Smooth muscle cell (in vitro differentiated cells): Measurements from ENCODE around the gene TTC39C. TPM values are rescaled to one million over a fixed set of nuclear protein-coding genes. Genes with fewer than 3 reads are reported as not detected.

ENCODE experiments used
- DNase-seq: peaks from one replicate; lab custom pipeline; 2025; ENCODE audit not compliant: unreplicated experiment; lab: John Stamatoyannopoulos, UW
- H2AFZ ChIP-seq: fragments of 200-600 bp; sonication (generic); 2 replicates; pipeline ENCODE4 v1.6.0; 2016; ENCODE audit warnings: antibody characterized with exemption, low read depth, mild to moderate bottlenecking
- H3F3A ChIP-seq: fragments of 200-600 bp; sonication (generic); 2 replicates; pipeline ENCODE4 v1.6.0; 2017; ENCODE audit warnings: antibody characterized with exemption, low read depth
- H3K27ac ChIP-seq: fragments of 200-600 bp; sonication (generic); 2 replicates; pipeline ENCODE4 v1.5.1; 2016; ENCODE audit warnings: low read depth, mild to moderate bottlenecking
- H3K27me3 ChIP-seq: fragments of 200-600 bp; sonication (generic); 2 replicates; pipeline ENCODE4 v1.6.1; 2016; ENCODE audit warnings: low read depth, mild to moderate bottlenecking
- H3K36me3 ChIP-seq: fragments of 200-600 bp; sonication (generic); 2 replicates; pipeline ENCODE4 v1.5.1; 2016; ENCODE audit warnings: low read depth
- H3K4me1 ChIP-seq: fragments of 200-600 bp; sonication (generic); 2 replicates; pipeline ENCODE4 v1.5.1; 2016; ENCODE audit warnings: low read depth
- H3K4me2 ChIP-seq: fragments of 200-600 bp; sonication (generic); 2 replicates; pipeline ENCODE4 v1.6.0; 2016; ENCODE audit warnings: mild to moderate bottlenecking
- H3K4me3 ChIP-seq: fragments of 200-600 bp; sonication (generic); 2 replicates; pipeline ENCODE4 v1.5.1; 2016; ENCODE audit warnings: mild to moderate bottlenecking
- H3K79me2 ChIP-seq: fragments of 200-600 bp; sonication (generic); 2 replicates; pipeline ENCODE4 v1.6.0; 2016; ENCODE audit warnings: low read depth, mild to moderate bottlenecking
- H3K9ac ChIP-seq: fragments of 200-600 bp; sonication (generic); 2 replicates; pipeline ENCODE4 v1.6.0; 2016; ENCODE audit warnings: low read depth
- H3K9me3 ChIP-seq: fragments of 200-600 bp; sonication (generic); replicated peaks from 2 replicates; pipeline ENCODE4 v1.5.1; 2016; ENCODE audit warnings: low read depth
- H4K20me1 ChIP-seq: fragments of 200-600 bp; sonication (generic); 2 replicates; pipeline ENCODE4 v1.6.0; 2016; ENCODE audit warnings: low read depth
- WGBS: methylation state at CpG from one replicate; pipeline ENCODE4 v1.1.7; 2016; ENCODE audit warnings: low lambda C conversion rate; 5-methylcytosine and 5-hydroxymethylcytosine counted together
- polyA plus RNA-seq: library from polyadenylated mRNA; unstranded; fragments of >200 nt; fragmentation: Nextera tagmentation; extraction: Ambion mirVana; gene quantifications from 2 replicates; pipeline ENCODE4 v1.2.1, GENCODE V29; 2016
- total RNA-seq: library from RNA; depleted of rRNA; stranded (reverse); fragments of >200 nt; gene quantifications from 2 replicates; pipeline ENCODE4 v1.2.3, GENCODE V29; 2014
- TF ChIP-seq, protein P1 (sequence below): fragments of 200-600 bp; sonication (generic); IDR thresholded peaks from 2 replicates; pipeline ENCODE4 v1.5.1; 2017; ENCODE audit warnings: borderline replicate concordance, mild to moderate bottlenecking, antibody characterized with exemption; ENCODE audit not compliant: insufficient read depth, poor library complexity, severe bottlenecking

Gene TTC39C
- total and polyA plus RNA-seq, 2 experiments from 2014 or later, result 3.1 to 10.4 TPM

DNA sequence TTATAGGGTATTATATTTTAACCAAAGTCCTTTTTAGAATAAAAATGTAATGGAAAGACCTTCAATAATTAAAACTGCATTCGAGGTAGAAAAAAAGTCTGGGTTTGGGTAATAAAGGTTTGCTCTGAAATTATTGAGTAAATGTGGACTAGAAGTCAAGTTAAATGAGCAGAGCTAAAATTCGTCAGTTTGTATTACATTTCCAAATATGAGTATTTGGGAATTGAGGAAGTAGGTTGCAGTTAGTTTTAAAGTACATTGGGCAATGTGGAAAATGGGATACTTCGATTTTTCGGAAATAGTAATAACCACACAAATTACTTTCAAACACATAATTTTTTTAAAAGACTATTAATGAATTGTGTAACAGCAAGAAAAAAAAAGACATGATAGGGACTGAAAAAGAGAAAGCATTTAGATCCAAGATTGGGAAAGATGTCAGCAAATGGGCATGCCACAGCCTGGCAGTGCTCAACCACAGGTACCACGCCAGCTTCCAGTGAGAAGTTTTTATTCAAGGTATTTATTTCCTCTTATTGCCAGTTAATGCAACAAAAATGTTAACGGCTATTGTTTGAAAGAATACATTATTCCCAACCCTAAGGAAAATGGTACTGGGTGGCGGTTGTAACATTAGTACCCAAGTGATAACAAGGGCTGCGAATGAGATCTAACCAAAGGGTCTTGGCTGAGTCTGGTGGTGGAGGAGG lies 50.0 kb downstream of the TTC39C start:
- WGBS, result 89% methylated on average over 8 of the region's 8 CpGs

DNA sequence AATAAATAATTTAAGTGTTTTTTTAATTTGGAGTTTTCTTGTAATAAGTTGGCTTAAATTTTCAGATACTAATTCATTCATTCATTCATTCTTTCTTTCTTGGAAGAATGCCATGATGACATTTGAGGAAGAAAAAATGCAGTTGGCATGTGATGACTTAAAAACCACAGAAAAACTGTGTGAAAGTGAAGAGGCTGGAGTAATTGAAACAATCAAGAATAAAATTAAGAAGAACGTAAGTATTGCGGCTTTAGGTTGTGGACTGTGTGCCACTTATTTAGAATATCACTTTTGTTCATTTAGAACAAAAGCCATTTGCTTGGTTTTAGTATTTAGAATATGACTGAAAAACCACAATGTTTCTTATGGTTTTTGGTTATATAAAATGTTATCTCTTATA lies 51.4 kb downstream of the TTC39C start:
- Histone ChIP-seq H3K9me3 (no peaks in the 10 kb centered on the region), H3K27ac (no peak overlapping the region), H3K9ac (no peak overlapping the region), H3K4me1 (peaks cover 3% of the 10 kb centered on the region), H4K20me1 (peaks cover 8% of the 10 kb centered on the region), H2AFZ (no peak overlapping the region), H3K27me3 (no peaks in the 10 kb centered on the region), H3K4me3 (no peak overlapping the region), H3F3A (no peaks in the 10 kb centered on the region), H3K79me2 (no peaks in the 10 kb centered on the region), H3K36me3 (no peaks in the 10 kb centered on the region), H3K4me2 (no peak overlapping the region)
- TF ChIP-seq, protein P1, sequence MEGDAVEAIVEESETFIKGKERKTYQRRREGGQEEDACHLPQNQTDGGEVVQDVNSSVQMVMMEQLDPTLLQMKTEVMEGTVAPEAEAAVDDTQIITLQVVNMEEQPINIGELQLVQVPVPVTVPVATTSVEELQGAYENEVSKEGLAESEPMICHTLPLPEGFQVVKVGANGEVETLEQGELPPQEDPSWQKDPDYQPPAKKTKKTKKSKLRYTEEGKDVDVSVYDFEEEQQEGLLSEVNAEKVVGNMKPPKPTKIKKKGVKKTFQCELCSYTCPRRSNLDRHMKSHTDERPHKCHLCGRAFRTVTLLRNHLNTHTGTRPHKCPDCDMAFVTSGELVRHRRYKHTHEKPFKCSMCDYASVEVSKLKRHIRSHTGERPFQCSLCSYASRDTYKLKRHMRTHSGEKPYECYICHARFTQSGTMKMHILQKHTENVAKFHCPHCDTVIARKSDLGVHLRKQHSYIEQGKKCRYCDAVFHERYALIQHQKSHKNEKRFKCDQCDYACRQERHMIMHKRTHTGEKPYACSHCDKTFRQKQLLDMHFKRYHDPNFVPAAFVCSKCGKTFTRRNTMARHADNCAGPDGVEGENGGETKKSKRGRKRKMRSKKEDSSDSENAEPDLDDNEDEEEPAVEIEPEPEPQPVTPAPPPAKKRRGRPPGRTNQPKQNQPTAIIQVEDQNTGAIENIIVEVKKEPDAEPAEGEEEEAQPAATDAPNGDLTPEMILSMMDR, result no peak
- 82% methylated on average over 2 of the region's 2 CpGs for WGBS
- no peak for DNase-seq

More for the DNA sequence above, 50.0 kb downstream of the TTC39C start:
- Histone ChIP-seq H3K79me2 (no peaks in the 10 kb centered on the region), H3K27me3 (no peaks in the 10 kb centered on the region), H2AFZ (no peak overlapping the region), H3K27ac (no peak overlapping the region), H3K4me2 (no peak overlapping the region), H3K4me1 (peaks cover 3% of the 10 kb centered on the region), H3K36me3 (no peaks in the 10 kb centered on the region), H4K20me1 (peaks cover 8% of the 10 kb centered on the region), H3K9me3 (no peaks in the 10 kb centered on the region), H3K9ac (no peak overlapping the region), H3K4me3 (no peak overlapping the region), H3F3A (no peaks in the 10 kb centered on the region)
- DNase-seq, result no peak
- TF ChIP-seq, protein P1, result no peak

DNA sequence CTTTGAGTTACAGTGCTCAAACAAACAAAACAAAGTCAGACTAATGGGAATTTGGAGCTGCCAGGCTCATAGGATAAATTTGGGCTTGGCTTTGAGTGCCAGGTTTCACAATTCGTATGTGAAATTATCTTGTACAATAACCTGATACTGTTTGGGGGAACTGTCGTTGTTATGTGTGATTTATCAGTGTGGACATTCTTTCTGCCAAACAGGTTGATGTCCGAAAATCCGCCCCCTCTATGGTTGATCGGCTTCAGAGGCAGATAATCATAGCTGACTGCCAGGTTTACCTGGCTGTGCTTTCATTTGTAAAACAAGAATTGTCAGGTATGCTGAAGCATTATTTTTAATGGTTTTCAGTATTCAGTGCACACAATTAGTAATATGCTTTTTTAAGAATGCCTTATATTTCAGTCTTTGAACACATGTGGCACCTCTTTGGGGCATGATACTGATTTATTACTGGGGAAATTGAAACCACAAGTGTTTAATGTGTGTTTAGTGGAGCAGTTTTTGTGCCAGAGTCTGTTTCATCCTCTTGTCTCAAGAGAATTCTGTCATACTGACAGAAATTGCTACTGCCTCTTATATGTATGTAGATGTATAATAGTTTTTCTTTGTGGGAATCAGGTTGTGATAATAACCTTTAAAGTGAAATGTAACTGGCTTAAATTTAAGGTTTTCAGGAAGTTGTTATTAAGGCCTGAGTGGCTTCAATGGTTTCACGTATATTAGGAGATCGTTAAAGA lies 54.6 kb downstream of the TTC39C start:
- H2AFZ ChIP-seq, result no peak overlapping the region
- DNase-seq, result no peak
- H3K79me2 ChIP-seq, result no peaks in the 10 kb centered on the region
- H3K27me3 ChIP-seq, result no peaks in the 10 kb centered on the region
- TF ChIP-seq, protein P1, result no peak
- no peak overlapping the region for H3K9ac ChIP-seq
- peaks cover under 1% of the 10 kb centered on the region for H4K20me1 ChIP-seq
- WGBS, result 94% methylated on average over 7 of the region's 7 CpGs
- H3K4me1 ChIP-seq, result no peaks in the 10 kb centered on the region
- no peaks in the 10 kb centered on the region for H3K36me3 ChIP-seq
- no peaks in the 10 kb centered on the region for H3K9me3 ChIP-seq
- no peak overlapping the region for H3K4me2 ChIP-seq
- no peak overlapping the region for H3K4me3 ChIP-seq
- H3K27ac ChIP-seq, result no peak overlapping the region
- H3F3A ChIP-seq, result no peaks in the 10 kb centered on the region

DNA sequence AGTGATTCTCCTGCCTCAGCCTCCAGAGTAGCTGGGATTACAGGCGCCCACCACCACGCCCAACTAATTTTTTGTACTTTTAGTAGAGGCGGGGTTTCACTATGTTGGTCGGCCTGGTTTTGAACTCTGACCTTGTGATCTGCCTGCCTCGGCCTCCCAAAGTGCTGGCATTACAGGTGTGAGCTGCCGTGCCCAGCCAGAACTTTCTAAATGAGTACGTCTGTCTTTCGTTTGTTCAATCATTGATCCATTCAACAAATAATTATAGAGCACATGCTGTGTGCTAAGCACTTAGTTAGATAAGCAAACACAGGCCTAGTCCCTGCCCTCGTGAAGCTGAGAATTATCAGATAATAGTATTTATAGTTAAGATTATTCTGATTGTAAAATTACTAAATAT lies 56.5 kb downstream of the TTC39C start:
- Histone ChIP-seq H3K36me3 (no peaks in the 10 kb centered on the region), H3K9ac (no peak overlapping the region), H3K27me3 (no peaks in the 10 kb centered on the region), H3K4me3 (no peak overlapping the region), H3K79me2 (no peaks in the 10 kb centered on the region), H3K27ac (no peak overlapping the region), H3K4me2 (no peak overlapping the region), H2AFZ (no peak overlapping the region), H3F3A (no peaks in the 10 kb centered on the region), H3K4me1 (no peaks in the 10 kb centered on the region), H3K9me3 (no peaks in the 10 kb centered on the region), H4K20me1 (no peaks in the 10 kb centered on the region)
- whole genome bisulfite sequencing, result 94% methylated on average over 9 of the region's 9 CpGs
- DNase-seq, result no peak
- TF ChIP-seq, protein P1, result no peak
